Thoracic aorta (tissue), 2 donors: ENCODE measurements around the gene KAT8. TPM values are rescaled to one million over a fixed set of nuclear protein-coding genes. Genes with fewer than 3 reads are reported as not detected.
A peak's percentile ranks its signal among the peaks of the same experiment; 100 is the strongest.

ENCODE experiments used
- ATAC-seq: fragments of 150-250 bp; one replicate; pipeline ENCODE4 v1.8.0; 2017; ENCODE audit warnings: low read depth; ENCODE audit not compliant: insufficient number of reproducible peaks, low FRiP score
- DNase-seq: peaks from one replicate; pipeline ENCODE4 v3.0.0-alpha.2; 2020; ENCODE audit warnings: low spot score
- H3K27ac ChIP-seq, 2 donors: fragments of 200-600 bp; sonication (generic); 1 replicate in 1 of 2; 2 replicates in 1 of 2; pipeline ENCODE4 v1.5.1; 2016; ENCODE audit warnings: mild to moderate bottlenecking in 2 of 2, moderate library complexity in 2 of 2
- H3K27me3 ChIP-seq: fragments of 200-600 bp; sonication (generic); replicated peaks from 2 replicates; pipeline ENCODE4 v1.6.0; 2016; ENCODE audit warnings: mild to moderate bottlenecking; ENCODE audit not compliant: insufficient read depth
- H3K36me3 ChIP-seq: fragments of 200-600 bp; sonication (generic); one replicate; pipeline ENCODE4 v1.5.1; 2016
- H3K4me1 ChIP-seq, 2 donors: fragments of 200-600 bp; sonication (generic); 1 replicate in 1 of 2; 2 replicates in 1 of 2; pipeline versions ENCODE4 v1.5.1 to v1.6.0; 2016; ENCODE audit warnings: low read depth in 2 of 2, mild to moderate bottlenecking in 1 of 2; ENCODE audit not compliant: control insufficient read depth in 1 of 2
- H3K4me3 ChIP-seq: fragments of 200-600 bp; sonication (generic); 2 replicates; pipeline ENCODE4 v1.5.1; 2016; ENCODE audit warnings: mild to moderate bottlenecking
- H3K9me3 ChIP-seq: fragments of 200-600 bp; sonication (generic); 2 replicates; pipeline ENCODE4 v1.5.1; 2016
- CTCF ChIP-seq: fragments of 200-600 bp; sonication (generic); IDR thresholded peaks from one replicate; pipeline ENCODE4 v1.5.1; 2019; ENCODE audit warnings: antibody characterized with exemption
- total RNA-seq, 2 donors: library from RNA; depleted of rRNA; stranded (reverse); fragments of >200 nt; gene quantifications; one replicate each; pipeline versions ENCODE4 v1.1.0 to v1.2.3, GENCODE V29; 2016

Gene KAT8
- total RNA-seq, 2 donors from 2014 or later = 62.5 to 75.7 TPM

DNA sequence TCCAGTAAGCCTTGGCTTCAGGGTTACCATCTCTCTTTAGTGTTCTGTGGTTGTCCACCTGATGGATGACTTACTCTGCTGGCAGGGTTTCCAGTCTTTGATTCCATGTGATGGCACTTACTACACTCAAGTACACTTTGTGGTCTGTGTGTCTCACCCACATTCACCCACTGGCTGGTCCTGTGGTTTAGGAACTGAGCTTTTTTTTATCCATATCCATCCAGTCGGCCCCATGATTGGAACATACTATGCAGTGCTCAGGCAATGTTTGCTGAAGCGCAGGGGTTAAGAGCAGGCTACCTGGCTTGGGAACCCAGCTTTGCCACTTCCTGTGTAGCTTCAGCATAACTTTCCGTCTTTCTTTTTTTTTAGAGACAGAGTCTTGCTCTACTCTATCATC lies 59.7 kb downstream of the KAT8 start:
- Histone ChIP-seq H3K27ac (no peak overlapping the region), H3K27me3 (no peaks in the 10 kb centered on the region), H3K36me3 (no peaks in the 10 kb centered on the region), H3K9me3 (no peaks in the 10 kb centered on the region), H3K4me3 (no peak overlapping the region), H3K4me1 (peaks cover 12 to 20% of the 10 kb centered on the region in 2 donors)
- DNase-seq (no peak), ATAC-seq (no peak)
- TF ChIP-seq CTCF = no peak

- peak overlapping the region; percentile 97 for H3K27ac ChIP-seq
- no peak for TF ChIP-seq CTCF
- H3K4me3 ChIP-seq = peak overlapping the region; percentile 99
- no peak for ATAC-seq
- no peaks in the 10 kb centered on the region for H3K9me3 ChIP-seq
- H3K36me3 ChIP-seq = peaks cover 15% of the 10 kb centered on the region
- DNase-seq = no peak
- H3K27me3 ChIP-seq = no peaks in the 10 kb centered on the region
- peaks cover 25 to 39% of the 10 kb centered on the region in 2 donors for H3K4me1 ChIP-seq
Measured at GRCh38 chr16:31179219-31179746, 61.8 kb downstream of the KAT8 start.

GRCh38 chr16:31179747-31180459 lies 62.4 kb downstream of the KAT8 start, which contains the start of gene FUS:
Gene FUS, plus strand, starts transcription at chr16:31180139. Its CDS starts 76 bp downstream, at chr16:31180215.
- Histone ChIP-seq H3K4me3 (peak within 1 kb of the TSS; percentile 99), H3K36me3 (peaks cover 20% of the 10 kb centered on the region), H3K27ac (peak within 1 kb of the TSS; percentile 97), H3K4me1 (peaks cover 25 to 39% of the 10 kb centered on the region in 2 donors), H3K27me3 (no peaks in the 10 kb centered on the region), H3K9me3 (no peaks in the 10 kb centered on the region)
- TF ChIP-seq CTCF = no peak
- ATAC-seq (peak; percentile 85), DNase-seq (peak; percentile 41)

Other genes with a start within 250 kb of the KAT8 start
- gene BCL7C, start 223.6 kb upstream of the KAT8 start, total RNA-seq = 10 to 100 TPM; 35.6 to 55.2 TPM
- gene CTF1, start 221.1 kb upstream of the KAT8 start, total RNA-seq = 1 to 10 TPM; 3.8 TPM
- 10 to 100 TPM; 14.5 to 18.7 TPM for gene FBXL19, start 194.1 kb upstream of the KAT8 start, total RNA-seq
- gene ORAI3, start 168.6 kb upstream of the KAT8 start, total RNA-seq = 10 to 100 TPM; 19.0 to 35.7 TPM
- gene SETD1A, start 159.9 kb upstream of the KAT8 start, total RNA-seq = 10 to 100 TPM in 1 of 2 donors, 1 to 10 TPM in 1; 7.4 to 14.6 TPM
- 10 to 100 TPM; 16.4 to 26.8 TPM for gene HSD3B7, start 132.5 kb upstream of the KAT8 start, total RNA-seq
- 1 to 10 TPM in 1 of 2 donors, under 1 TPM in 1; 0.68 to 1.6 TPM for gene STX1B, start 107.0 kb upstream of the KAT8 start, total RNA-seq
- 10 to 100 TPM; 39.3 to 50.5 TPM for gene STX4, start 84.1 kb upstream of the KAT8 start, total RNA-seq
- 10 to 100 TPM; 10.3 to 14.5 TPM for gene ZNF668, start 43.4 kb upstream of the KAT8 start, total RNA-seq
- 10 to 100 TPM; 10.2 to 17.9 TPM for gene ZNF646, start 43.2 kb upstream of the KAT8 start, total RNA-seq
- gene PRSS53, start 28.7 kb upstream of the KAT8 start, total RNA-seq = 10 to 100 TPM; 10.6 to 13.7 TPM
- gene VKORC1, start 22.9 kb upstream of the KAT8 start, total RNA-seq = 100 to 1,000 TPM in 1 of 2 donors, 10 to 100 TPM in 1; 88.7 to 187 TPM
- gene BCKDK, start 9.3 kb upstream of the KAT8 start, total RNA-seq = 10 to 100 TPM; 35.1 to 58.5 TPM
- gene PRSS8, start 18.1 kb downstream of the KAT8 start, total RNA-seq = not detected
- gene PRSS36, start 32.4 kb downstream of the KAT8 start, total RNA-seq = 10 to 100 TPM in 1 of 2 donors, 1 to 10 TPM in 1; 1.3 to 14.8 TPM
- gene FUS, start 62.5 kb downstream of the KAT8 start, total RNA-seq = 100 to 1,000 TPM in 1 of 2 donors, 10 to 100 TPM in 1; 63.9 to 141 TPM
- 10 to 100 TPM; 19.2 to 23.0 TPM for gene PYCARD, start 85.1 kb downstream of the KAT8 start, total RNA-seq
- under 1 TPM in 1 of 2 donors, not detected in 1; 0.07 TPM for gene TRIM72, start 96.5 kb downstream of the KAT8 start, total RNA-seq
- gene PYDC1, start 99.5 kb downstream of the KAT8 start, total RNA-seq = not detected
- 10 to 100 TPM; 31.2 to 31.5 TPM for gene ITGAM, start 142.3 kb downstream of the KAT8 start, total RNA-seq
- gene ITGAX, start 237.5 kb downstream of the KAT8 start, total RNA-seq = 10 to 100 TPM in 1 of 2 donors, 1 to 10 TPM in 1; 9.7 to 32.9 TPM